Stimulated activated CD4-positive, alpha-beta T cell treated with anti-CD3 and anti-CD28 coated beads, Interleukin-1b, Interleukin-23, amount 100 ng/mL, for 4 hours (primary cell): ENCODE measurements around the gene WDR47.
"Not testable (repeated sequence)": the region's sequence is repeated elsewhere in the genome, so short reads cannot be mapped to it uniquely, and the experiment has no call there.

Experiments used
- DNase-seq, 2 donors: peaks; one replicate each; pipeline ENCODE4 v3.0.0-alpha.2; 2020; ENCODE audit warnings: low read depth in 2 of 2

Gene WDR47

DNA sequence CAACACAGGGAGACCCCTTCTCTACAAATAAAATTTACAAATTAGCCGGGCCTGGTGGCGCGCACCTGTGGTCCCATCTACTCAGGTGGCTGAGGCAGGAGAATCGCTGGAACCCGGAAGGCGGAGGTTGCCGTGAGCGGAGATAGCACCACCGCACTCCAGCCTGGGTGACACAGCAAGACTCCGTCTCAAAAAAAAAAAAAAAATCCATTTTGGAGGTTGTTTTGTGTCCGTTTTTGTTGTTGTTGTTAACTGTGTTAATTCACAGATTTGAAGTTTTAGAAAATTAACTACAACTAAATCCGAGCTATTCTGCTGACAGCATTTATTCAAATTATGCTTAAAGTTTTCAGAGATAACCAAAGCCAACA is 79.2 kb downstream of the WDR47 start:
- DNase-seq: no peak

DNA sequence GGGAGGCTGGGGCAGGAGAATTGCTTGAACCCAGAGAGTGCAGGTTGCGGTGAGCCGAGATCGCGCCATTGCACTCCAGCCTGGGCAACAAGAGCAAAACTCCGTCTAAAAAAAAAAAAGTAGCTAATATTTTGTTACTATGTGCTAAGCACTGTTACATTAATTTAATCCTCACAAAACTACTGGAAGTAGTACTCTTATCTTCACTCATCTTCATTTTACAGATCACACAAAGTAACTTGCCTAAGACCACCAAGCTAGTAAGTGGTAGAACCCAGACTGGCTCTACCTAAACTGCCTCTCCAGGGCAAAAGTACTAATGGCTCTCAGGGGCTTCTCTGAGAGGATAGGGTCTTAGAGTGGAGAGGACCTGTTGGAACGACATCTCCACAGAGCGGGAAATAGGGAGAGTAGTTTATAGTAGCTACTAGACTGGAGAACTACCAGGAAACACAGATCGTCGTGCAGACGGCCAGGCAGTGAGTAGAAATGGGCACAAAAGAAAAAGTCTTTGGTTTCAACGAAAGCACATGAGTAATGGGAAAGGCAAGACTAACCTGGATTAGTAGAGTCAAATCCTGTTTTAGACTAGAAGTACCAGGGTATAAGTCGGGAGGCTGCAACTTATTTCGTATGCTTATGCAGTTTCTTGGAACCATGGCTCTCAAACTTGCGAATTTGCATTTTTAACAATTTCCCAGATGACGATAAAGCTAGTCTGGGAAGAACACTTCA is 80.0 kb downstream of the WDR47 start:
- no peak for DNase-seq

DNA sequence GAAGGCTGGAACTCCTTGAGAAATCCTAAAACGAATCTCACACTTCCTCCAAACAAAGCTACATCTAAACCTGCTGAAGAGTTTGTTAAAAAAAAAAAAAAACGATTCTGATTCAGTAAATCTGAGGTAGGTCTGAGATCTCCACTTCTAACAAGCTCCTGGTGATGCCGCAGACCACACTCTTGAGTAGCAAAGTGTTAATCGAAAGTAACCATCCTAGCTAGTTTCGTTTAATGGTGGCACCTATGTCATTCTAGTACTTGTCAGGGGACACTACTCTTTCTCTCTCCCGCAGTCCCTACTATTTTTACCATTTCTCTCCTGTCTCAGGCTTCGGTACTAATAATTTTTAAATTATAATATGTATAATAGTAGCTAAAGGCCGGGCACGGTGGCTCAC is 80.7 kb downstream of the WDR47 start:
- DNase-seq: no peak

DNA sequence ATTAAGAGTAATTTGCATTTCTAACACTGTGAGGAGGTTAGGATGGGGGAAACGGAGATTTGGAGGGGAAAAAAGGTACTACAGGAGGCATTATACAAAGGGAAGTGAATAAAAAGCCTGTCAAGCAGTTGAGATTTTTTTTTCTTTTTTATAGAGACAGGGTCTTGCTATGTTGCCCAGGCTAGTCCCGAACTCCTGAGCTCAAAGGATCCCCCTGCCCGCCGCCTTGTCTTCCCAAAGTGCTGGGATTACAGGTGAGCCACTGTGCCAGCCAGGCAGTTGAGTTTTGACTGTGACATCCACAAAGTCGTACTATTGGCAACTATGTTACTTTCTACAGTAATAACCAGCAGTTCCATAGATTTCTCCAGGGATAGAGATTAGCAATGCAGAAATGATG is 81.2 kb downstream of the WDR47 start:
- no peak for DNase-seq

DNA sequence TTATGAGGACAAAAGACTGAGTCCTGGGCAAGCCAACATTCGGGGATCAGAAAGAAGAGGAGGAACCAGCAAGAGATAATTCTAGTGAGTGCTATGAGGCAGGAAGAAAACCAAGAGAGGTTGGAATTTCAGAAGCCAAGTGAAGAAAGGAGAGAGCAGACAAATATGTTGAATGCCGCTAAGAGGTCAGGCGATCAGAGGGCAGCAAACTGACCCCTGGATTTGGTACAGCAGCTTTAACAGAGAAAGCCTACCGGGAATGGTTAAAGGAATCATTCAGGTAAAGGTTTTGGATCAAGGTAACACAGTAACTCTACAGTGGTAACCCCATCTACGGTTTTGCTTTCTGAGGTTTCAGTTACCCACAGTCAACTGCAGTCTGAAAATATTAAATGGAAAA is 84.0 kb downstream of the WDR47 start:
- no peak for DNase-seq

DNA sequence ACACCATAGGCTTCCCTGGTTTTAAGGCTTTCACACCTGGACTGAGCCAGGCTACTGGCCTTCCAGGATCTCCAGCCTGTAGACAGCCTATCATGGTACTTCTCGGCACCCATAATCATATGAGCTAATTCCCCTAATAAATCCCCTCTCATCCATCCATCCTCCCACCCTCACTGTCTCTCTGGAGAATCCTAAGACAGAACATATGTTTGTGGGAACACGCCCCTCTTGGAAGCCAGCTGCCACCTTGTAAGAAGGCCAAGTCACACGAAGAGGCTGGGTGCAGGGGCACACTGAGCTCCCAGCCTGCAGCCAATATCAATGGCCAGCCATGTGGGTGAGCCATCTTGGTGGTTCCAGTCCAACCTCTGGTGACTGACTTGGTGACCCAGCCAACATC is 86.0 kb downstream of the WDR47 start:
- no peak for DNase-seq

DNA sequence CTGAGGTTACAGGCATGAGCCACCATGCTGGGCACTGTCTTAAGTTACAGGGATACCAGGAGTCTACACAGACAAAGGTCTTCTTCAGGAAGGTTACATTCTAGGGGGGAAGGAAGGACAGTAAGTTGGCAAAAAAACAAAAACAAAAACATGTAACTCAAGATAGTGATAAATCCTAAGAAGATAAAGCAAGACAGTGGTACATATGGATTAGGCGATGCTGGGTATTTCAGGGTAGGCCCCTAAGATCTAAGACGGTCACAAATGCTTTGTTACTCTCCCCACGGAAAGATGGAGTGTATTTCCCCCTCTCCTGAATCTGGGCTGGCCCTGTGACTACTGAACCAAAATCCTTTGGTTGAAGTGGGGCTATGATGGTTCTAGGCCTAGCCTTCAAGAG is 86.8 kb downstream of the WDR47 start:
- DNase-seq: no peak

DNA sequence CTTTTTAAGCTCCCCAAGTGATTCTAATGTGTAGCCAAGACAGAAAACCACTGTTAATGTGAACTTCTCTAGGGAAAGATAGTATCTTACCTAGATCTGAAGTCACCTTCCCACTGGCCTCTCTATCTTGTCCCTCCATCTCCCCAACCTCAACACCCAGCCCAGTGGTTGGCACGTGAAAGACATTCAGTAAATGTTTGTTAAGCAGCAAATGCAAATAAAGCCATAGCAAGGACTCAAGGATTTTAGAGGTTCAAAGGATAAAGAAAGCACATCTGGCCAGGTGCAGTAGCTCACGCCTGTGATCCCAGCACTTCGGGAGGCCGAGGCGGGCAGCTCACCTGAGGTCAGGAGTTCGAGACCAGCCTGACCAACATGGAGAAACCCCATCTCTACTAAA is 88.5 kb downstream of the WDR47 start:
- no peak for DNase-seq

DNA sequence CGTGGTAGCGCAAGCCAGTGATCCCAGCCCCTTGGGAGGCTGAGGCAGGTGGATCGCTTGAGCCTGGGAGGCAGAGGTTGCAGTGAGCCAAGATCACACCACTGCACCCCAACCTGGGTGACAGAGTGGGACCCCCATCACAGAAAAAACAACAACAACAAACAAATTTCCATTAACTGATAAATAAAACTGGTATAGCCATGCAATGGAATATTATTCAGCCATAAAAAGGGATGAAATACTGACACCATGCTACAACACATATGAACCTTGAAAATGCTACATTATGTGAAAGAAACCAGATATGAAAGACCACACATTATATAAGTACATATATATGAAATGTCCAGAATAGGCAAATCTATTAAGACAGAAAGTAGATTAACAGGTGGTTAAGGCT is 90.7 kb downstream of the WDR47 start:
- no peak for DNase-seq

DNA sequence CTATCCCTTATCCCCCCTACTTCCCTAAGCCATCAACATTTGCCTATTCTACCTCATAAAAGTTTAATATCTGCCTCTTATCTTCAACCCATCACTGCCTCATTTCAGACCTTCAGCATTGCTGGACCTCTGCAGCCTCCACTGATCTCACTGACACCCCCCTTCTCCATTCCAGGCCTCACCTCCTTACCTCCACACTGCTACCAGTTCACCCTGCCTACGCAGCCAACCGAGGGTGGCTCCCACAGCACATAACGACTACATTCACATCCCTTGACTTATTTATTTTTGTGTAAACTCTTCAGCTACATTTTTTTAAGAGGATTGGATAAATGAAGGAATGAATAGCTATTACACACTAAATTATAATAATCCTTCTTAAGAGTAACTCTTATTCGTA is 92.9 kb downstream of the WDR47 start:
- DNase-seq: no peak

DNA sequence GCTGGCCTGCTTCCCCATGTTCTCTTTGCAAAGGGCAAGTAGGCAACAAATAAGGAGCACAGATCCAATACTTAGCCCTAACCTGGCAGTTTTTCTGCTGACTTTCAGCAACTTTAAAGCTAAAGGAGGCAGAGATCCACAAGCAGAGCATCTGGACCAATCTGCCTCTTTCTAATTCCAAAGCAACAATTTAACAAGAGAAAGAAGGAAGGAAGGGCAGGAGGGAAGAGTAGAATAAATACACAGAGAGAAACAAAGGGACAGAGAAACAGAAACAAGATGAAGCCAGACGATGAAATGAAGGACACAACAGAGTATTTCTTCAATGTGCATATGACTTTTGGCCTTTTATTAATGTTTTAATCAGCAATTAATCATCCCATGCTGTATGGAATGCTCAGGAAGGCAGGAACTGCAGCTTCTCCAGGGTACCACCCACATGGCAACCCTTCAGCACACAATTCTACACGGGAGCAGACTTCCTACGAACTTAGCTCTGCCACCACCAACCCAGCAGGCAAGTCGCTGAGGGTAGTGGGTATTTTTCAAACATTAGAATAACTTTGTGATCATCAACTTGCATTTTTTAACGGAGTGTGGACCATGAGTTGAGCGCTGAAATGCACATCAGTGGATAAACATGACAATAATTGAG is 93.9 kb downstream of the WDR47 start:
- DNase-seq: no peak

DNA sequence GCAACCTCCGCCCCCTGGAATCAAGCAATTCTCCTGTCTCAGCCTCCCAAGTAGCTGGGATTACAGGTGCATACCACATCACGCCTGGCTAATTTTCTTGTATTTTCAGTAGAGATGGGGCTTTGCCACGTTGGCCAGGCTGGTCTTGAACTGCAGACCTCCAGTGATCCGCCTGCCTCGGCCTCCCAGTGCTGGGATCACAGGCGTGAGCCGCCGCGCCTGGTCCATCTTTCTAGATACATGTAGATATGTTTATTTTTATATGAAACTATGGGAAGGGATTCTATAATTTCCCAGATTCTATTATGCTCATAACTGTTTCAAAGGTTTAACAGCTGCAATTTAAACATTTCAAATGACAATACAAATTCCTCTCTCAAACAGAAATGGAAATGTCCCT is 105.7 kb downstream of the WDR47 start:
- DNase-seq: no peak

DNA sequence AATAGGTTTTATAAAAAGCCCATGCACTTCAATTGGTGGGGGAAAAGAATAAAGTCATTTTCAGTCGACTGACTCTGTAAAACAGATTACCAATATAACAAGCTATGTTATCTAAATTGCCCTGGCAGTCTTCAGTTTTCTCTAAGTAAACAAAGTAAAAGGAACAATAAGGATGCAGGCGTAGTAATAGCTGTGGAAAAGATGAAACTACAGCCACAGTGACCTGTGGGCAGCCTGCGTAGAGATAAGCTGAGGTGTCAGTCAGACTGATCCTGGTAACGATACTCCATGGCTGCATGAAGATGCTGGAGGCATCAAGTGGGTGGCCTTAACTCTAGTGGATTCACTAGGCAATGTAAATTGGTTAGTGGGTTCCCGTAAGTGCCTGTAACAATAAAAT is 108.0 kb downstream of the WDR47 start:
- no peak for DNase-seq

DNA sequence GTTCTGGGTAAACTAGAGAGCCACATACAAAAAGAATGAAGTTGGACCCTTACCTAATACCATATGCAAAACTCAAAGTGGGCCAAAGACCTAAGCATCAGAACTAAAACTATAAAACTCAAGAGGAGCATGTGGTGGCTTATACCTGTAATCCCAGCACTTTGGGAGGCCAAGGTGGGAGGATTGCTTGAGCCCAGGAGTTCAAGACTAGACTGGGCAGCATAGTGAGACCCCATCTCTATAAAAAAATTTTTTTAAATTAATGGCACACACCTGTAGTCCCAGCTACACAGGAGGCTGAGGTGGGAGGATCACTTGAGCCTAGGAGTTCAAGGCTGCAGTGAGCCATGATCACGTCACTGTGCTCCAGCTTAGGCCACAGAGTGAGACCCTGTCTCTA is 114.3 kb downstream of the WDR47 start:
- not testable (repeated sequence) for DNase-seq

DNA sequence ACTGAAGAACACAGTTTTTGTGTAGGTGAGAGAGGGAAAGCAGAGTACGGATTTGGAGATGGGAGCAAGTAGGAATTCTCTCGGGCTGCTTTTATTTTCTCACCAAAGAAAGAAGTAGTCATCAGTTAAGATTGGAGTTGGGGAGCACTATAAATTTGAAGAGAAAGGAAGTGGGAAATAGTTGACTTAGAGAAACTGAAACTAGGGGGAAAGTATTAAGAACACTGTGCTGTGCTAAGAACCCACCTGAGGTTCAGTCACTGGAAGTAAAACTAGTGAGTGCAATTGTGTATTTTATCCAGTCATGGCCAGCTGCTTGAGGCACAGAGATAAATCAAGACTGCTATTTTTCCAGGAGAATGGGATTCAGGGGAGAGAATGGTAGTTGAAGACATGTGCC is 116.0 kb downstream of the WDR47 start:
- no peak for DNase-seq
